Measurements from ENCODE around the gene DIP2C.

DNA sequence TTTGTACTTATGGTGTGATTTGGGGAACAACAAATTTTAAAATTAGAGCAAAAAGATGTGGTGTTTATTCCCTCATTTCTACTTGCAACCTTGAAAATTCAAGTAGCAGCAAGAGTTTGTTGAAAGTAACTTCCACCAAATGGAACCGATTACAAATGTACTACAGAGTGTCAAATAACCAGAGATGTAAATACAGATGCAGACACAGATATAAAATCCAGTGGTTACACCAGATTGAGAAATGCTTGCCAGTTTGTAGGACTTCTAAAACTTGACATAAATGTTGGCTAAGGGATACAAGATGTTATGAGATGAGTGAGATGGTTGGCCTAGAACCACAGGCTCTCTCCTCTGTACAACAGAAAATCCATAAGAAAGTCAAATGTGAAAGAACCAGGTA lies 162.1 kb downstream of the DIP2C start:
- no peak for TF ChIP-seq YY1 (IDR thresholded peaks at IDR 0.05; ENCODE audit: low read depth)
- TF ChIP-seq, protein P1, sequence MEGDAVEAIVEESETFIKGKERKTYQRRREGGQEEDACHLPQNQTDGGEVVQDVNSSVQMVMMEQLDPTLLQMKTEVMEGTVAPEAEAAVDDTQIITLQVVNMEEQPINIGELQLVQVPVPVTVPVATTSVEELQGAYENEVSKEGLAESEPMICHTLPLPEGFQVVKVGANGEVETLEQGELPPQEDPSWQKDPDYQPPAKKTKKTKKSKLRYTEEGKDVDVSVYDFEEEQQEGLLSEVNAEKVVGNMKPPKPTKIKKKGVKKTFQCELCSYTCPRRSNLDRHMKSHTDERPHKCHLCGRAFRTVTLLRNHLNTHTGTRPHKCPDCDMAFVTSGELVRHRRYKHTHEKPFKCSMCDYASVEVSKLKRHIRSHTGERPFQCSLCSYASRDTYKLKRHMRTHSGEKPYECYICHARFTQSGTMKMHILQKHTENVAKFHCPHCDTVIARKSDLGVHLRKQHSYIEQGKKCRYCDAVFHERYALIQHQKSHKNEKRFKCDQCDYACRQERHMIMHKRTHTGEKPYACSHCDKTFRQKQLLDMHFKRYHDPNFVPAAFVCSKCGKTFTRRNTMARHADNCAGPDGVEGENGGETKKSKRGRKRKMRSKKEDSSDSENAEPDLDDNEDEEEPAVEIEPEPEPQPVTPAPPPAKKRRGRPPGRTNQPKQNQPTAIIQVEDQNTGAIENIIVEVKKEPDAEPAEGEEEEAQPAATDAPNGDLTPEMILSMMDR (IDR thresholded peaks at IDR 0.05), result no peak
